Measurements from ENCODE around the gene ROBO4.

Gene ROBO4

GRCh38 chr11:124838805-124839127 is 58.9 kb downstream of the ROBO4 start:
- Mint-ChIP-seq H3K4me3 (peak overlapping the region; percentile 30), H3K9me3 (no peaks in the 10 kb centered on the region), H3K4me1 (ENCODE audit: low read depth) (peaks cover 18% of the 10 kb centered on the region)

GRCh38 chr11:124837491-124837856 is 60.2 kb downstream of the ROBO4 start:
- no peaks in the 10 kb centered on the region for H3K9me3 Mint-ChIP-seq
- H3K4me1 Mint-ChIP-seq (ENCODE audit: low read depth) = peaks cover 18% of the 10 kb centered on the region
- H3K27me3 Mint-ChIP-seq = peaks cover 68% of the 10 kb centered on the region
- H3K4me3 Mint-ChIP-seq = no peak overlapping the region
- H3K27ac Mint-ChIP-seq = no peak overlapping the region
- H3K36me3 Mint-ChIP-seq (ENCODE audit: low read depth) = no peaks in the 10 kb centered on the region

More at GRCh38 chr11:124838805-124839127, 58.9 kb downstream of the ROBO4 start:
- Mint-ChIP-seq H3K27ac (no peak overlapping the region), H3K36me3 (ENCODE audit: low read depth) (no peaks in the 10 kb centered on the region), H3K27me3 (peaks cover 71% of the 10 kb centered on the region)

GRCh38 chr11:124835918-124836317 is 61.7 kb downstream of the ROBO4 start:
- Mint-ChIP-seq H3K27me3 (peaks cover 54% of the 10 kb centered on the region), H3K36me3 (ENCODE audit: low read depth) (no peaks in the 10 kb centered on the region), H3K27ac (no peak overlapping the region), H3K9me3 (no peaks in the 10 kb centered on the region), H3K4me1 (ENCODE audit: low read depth) (peaks cover 18% of the 10 kb centered on the region), H3K4me3 (peak overlapping the region; percentile 52)

- H3K27me3 Mint-ChIP-seq = peaks cover 43% of the 10 kb centered on the region
- H3K4me1 Mint-ChIP-seq (ENCODE audit: low read depth) = peaks cover 12% of the 10 kb centered on the region
- H3K9me3 Mint-ChIP-seq = no peaks in the 10 kb centered on the region
- no peaks in the 10 kb centered on the region for H3K36me3 Mint-ChIP-seq (ENCODE audit: low read depth)
- no peak overlapping the region for H3K4me3 Mint-ChIP-seq
- no peak overlapping the region for H3K27ac Mint-ChIP-seq
Measured at GRCh38 chr11:124834526-124835180, 63.0 kb downstream of the ROBO4 start.

Measured in stimulated activated naive CD8-positive, alpha-beta T cell treated with anti-CD3 and anti-CD28 coated beads, Interleukin-15, Interleukin-2, amounts not matched to agents 100 ng/mL and 50 ng/mL, for 24 hours (primary cell).